Astrocyte (in vitro differentiated cells and primary cell): ENCODE results near the gene DHX38. TPM values are rescaled to one million over a fixed set of nuclear protein-coding genes. Genes with fewer than 3 reads are reported as not detected.

Source experiments
- DNase-seq: peaks from one replicate; pipeline ENCODE4 v3.0.0-alpha.2; 2010; ENCODE audit warnings: low read depth
- FAIRE-seq: peaks from 2 replicates; lab custom pipeline; 2011; peaks lifted over from hg19 to GRCh38; lab: Jason Lieb, UNC
- H2AFZ ChIP-seq: 2 replicates; pipeline ENCODE4 v1.6.0; 2012; ENCODE audit warnings: low read depth, low read length, inconsistent platforms
- H3K27ac ChIP-seq: 2 replicates; pipeline ENCODE4 v1.5.1; 2011; ENCODE audit warnings: low read depth, low read length, inconsistent platforms
- H3K27me3 ChIP-seq: 2 replicates; pipeline ENCODE4 v1.6.0; 2011; ENCODE audit warnings: low read length, inconsistent platforms; ENCODE audit not compliant: insufficient read depth
- H3K36me3 ChIP-seq: 2 replicates; pipeline ENCODE4 v1.5.1; 2011; ENCODE audit warnings: low read length, inconsistent platforms; ENCODE audit not compliant: insufficient read depth
- H3K4me1 ChIP-seq: 2 replicates; pipeline ENCODE4 v1.5.1; 2011; ENCODE audit warnings: low read length, inconsistent platforms; ENCODE audit not compliant: insufficient read depth
- H3K4me2 ChIP-seq: 2 replicates; pipeline ENCODE4 v1.6.0; 2012; ENCODE audit warnings: low read length, inconsistent platforms
- H3K4me3 ChIP-seq: 2 replicates; pipeline ENCODE4 v1.5.1; 2011; ENCODE audit warnings: low read depth, mild to moderate bottlenecking, low read length, inconsistent platforms; ENCODE audit not compliant: insufficient read depth
- H3K79me2 ChIP-seq: 2 replicates; pipeline ENCODE4 v1.6.0; 2012; ENCODE audit warnings: mild to moderate bottlenecking, low read length, inconsistent platforms; ENCODE audit not compliant: insufficient read depth
- H3K9ac ChIP-seq: 2 replicates; pipeline ENCODE4 v1.6.0; 2012; ENCODE audit warnings: mild to moderate bottlenecking, low read length, inconsistent platforms
- H3K9me3 ChIP-seq: 2 replicates; pipeline ENCODE4 v1.5.1; 2012; ENCODE audit warnings: low read depth, mild to moderate bottlenecking, low read length, inconsistent platforms; ENCODE audit not compliant: insufficient read depth
- H4K20me1 ChIP-seq: 2 replicates; pipeline ENCODE4 v1.6.0; 2012; ENCODE audit warnings: low read length, inconsistent platforms; ENCODE audit not compliant: insufficient read depth
- H3K27ac Mint-ChIP-seq: one replicate; pipeline ENCODE4 v1.8.0; 2021; ENCODE audit warnings: mild to moderate bottlenecking, mixed read lengths; ENCODE audit not compliant: unreplicated experiment
- H3K27me3 Mint-ChIP-seq: one replicate; pipeline ENCODE4 v1.8.0; 2021; ENCODE audit warnings: low read depth, mixed read lengths; ENCODE audit not compliant: unreplicated experiment
- H3K36me3 Mint-ChIP-seq: one replicate; pipeline ENCODE4 v1.8.0; 2021; ENCODE audit warnings: low read depth, mixed read lengths; ENCODE audit not compliant: unreplicated experiment
- H3K4me1 Mint-ChIP-seq: one replicate; pipeline ENCODE4 v1.8.0; 2021; ENCODE audit warnings: low read depth, mixed read lengths; ENCODE audit not compliant: unreplicated experiment
- H3K4me3 Mint-ChIP-seq: one replicate; pipeline ENCODE4 v1.8.0; 2021; ENCODE audit warnings: mild to moderate bottlenecking, moderate library complexity, mixed read lengths; ENCODE audit not compliant: unreplicated experiment
- H3K9me3 Mint-ChIP-seq: one replicate; pipeline ENCODE4 v1.8.0; 2021; ENCODE audit warnings: mild to moderate bottlenecking, mixed read lengths; ENCODE audit not compliant: unreplicated experiment
- EZH2 ChIP-seq: IDR thresholded peaks from 2 replicates; pipeline ENCODE4 v1.6.1; 2012; ENCODE audit warnings: mild to moderate bottlenecking, low read length, inconsistent platforms; ENCODE audit not compliant: insufficient read depth
- total RNA-seq: library from RNA; stranded (reverse); gene quantifications from 2 replicates; pipeline ENCODE4 v1.2.1, GENCODE V29; 2021
- TF ChIP-seq, protein P1 (sequence below): IDR thresholded peaks from 2 replicates; pipeline ENCODE4 v1.5.1; 2011; ENCODE audit warnings: low read depth, mild to moderate bottlenecking, inconsistent platforms, low read length, moderate library complexity; ENCODE audit not compliant: insufficient read depth

DHX38 gene
- total RNA-seq, 1 donor from 2014 or later = 49.0 TPM

DNA sequence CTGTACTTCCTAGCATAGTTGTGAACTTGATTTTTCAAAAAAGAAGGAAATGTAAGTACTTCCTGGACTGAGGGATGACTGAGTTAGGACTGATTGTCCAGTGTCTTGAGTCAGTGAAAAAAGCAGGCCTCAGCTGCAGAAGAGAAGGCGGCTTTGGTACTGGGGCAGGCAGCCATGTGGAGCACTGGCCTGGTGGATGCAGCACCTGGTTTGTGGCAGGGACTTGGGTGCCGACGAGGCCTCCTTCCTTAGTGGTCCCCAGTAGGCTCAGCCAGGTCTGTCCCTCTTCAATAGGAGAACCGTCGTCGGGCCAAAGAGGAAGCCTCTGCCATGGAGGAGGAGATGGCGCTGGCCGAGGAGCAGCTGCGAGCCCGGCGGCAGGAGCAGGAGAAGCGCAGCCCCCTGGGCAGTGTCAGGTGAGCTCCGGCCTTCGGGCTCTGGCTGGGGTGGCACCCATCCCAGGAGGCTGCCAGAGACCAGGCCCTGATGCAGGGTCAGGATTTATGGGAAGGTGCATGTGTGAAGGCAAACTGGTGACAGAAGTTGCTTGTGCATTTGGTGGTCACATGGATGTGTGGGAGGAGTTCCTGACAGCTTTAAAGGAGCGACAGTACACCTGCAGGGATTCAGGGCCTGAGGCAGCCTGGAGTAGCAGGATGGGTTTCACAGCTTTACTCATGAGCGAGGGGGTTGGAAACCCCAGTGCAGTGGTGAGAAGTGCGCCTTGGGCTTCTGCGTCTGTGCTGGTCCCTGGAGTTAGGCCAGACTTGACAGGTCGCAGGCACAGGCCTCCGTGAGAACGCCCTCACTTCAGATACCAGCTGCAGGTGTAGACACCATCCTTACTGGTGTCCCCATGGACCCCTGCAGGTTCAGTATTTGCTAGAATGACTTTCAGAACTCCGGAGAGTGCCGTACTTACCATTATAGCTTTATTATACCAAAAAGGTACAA is 17.3 kb downstream of the DHX38 start:
- H3K4me2 ChIP-seq = no peak overlapping the region
- TF ChIP-seq, protein P1, sequence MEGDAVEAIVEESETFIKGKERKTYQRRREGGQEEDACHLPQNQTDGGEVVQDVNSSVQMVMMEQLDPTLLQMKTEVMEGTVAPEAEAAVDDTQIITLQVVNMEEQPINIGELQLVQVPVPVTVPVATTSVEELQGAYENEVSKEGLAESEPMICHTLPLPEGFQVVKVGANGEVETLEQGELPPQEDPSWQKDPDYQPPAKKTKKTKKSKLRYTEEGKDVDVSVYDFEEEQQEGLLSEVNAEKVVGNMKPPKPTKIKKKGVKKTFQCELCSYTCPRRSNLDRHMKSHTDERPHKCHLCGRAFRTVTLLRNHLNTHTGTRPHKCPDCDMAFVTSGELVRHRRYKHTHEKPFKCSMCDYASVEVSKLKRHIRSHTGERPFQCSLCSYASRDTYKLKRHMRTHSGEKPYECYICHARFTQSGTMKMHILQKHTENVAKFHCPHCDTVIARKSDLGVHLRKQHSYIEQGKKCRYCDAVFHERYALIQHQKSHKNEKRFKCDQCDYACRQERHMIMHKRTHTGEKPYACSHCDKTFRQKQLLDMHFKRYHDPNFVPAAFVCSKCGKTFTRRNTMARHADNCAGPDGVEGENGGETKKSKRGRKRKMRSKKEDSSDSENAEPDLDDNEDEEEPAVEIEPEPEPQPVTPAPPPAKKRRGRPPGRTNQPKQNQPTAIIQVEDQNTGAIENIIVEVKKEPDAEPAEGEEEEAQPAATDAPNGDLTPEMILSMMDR = no peak
- TF ChIP-seq EZH2 = no peak
- peaks cover 29% of the 10 kb centered on the region for H3K36me3 ChIP-seq
- Mint-ChIP-seq H3K27ac (no peak overlapping the region), H3K27me3 (no peaks in the 10 kb centered on the region), H3K4me3 (no peak overlapping the region), H3K36me3 (peaks cover 18% of the 10 kb centered on the region), H3K9me3 (no peaks in the 10 kb centered on the region), H3K4me1 (no peaks in the 10 kb centered on the region)
- H3K79me2 ChIP-seq = no peaks in the 10 kb centered on the region
- no peaks in the 10 kb centered on the region for H3K9me3 ChIP-seq
- no peak overlapping the region for H3K9ac ChIP-seq
- no peak overlapping the region for H3K27ac ChIP-seq
- H3K4me1 ChIP-seq = no peaks in the 10 kb centered on the region
- no peak for DNase-seq
- FAIRE-seq = no peak
- H3K4me3 ChIP-seq = no peak overlapping the region
- no peaks in the 10 kb centered on the region for H4K20me1 ChIP-seq
- no peak overlapping the region for H2AFZ ChIP-seq
- H3K27me3 ChIP-seq = no peaks in the 10 kb centered on the region

DNA sequence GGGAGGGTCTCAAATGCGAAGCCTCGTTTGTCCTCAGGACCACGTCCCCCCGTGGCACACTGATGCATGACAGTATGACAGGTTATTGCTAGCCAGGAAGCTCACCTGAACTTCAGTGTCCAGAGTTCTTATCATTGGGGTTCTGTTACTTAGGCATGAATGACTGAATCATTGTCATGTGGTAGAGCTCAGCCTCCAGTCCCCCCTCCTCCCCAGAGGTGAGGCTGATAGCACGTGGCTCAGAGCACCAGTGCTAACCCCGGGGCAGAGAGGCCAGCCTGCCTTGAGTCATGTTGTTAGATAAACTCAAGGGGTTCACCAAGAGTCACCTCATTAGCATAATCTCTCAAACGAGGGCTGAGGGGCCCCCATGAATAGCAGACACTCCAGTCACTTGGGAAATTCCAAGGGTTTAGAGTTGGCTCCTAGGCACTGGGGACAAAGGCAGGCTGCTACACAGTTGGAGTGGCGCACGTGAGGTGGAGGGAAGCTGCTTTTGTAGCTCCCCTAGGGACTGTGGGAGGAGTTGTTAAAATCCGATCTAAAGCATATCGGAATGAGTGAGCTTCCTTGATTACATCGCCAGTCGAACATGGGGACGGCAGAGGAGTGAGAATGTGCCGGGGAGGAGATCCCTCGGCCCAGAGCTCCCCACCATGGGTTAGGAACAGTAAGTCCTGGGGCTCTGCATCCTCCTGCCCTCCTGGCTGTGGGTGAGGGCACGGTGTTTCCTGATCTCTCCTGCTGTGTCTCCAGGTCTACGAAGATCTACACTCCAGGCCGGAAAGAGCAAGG is 18.2 kb downstream of the DHX38 start:
- FAIRE-seq = no peak
- Histone ChIP-seq H3K79me2 (no peaks in the 10 kb centered on the region), H4K20me1 (no peaks in the 10 kb centered on the region), H3K4me1 (no peaks in the 10 kb centered on the region), H3K36me3 (peaks cover 29% of the 10 kb centered on the region), H3K4me2 (no peak overlapping the region), H3K4me3 (no peak overlapping the region), H3K9ac (no peak overlapping the region), H2AFZ (no peak overlapping the region), H3K27ac (no peak overlapping the region), H3K27me3 (no peaks in the 10 kb centered on the region), H3K9me3 (no peaks in the 10 kb centered on the region)
- DNase-seq = no peak
- Mint-ChIP-seq H3K27ac (no peak overlapping the region), H3K9me3 (no peaks in the 10 kb centered on the region), H3K4me1 (no peaks in the 10 kb centered on the region), H3K36me3 (peaks cover 14% of the 10 kb centered on the region), H3K4me3 (no peak overlapping the region), H3K27me3 (no peaks in the 10 kb centered on the region)
- TF ChIP-seq, protein P1 = no peak
- no peak for TF ChIP-seq EZH2
